ENCODE measurements around the gene RNF212. TPM values are rescaled to one million over a fixed set of nuclear protein-coding genes. Genes with fewer than 3 reads are reported as not detected.
"Not testable (repeated sequence)": the region's sequence is repeated elsewhere in the genome, so short reads cannot be mapped to it uniquely, and the experiment has no call there.

The RNF212 gene
- total and polyA plus RNA-seq, 7 experiments from 2014 or later: 1.8 to 6.7 (median 3.1) TPM

GRCh38 chr4:1053891-1054290, 59.5 kb downstream of the RNF212 start:
- DNase-seq; H3K9me3 ChIP-seq (ENCODE audit: control insufficient read depth in 2 of 3, low read length in 3 of 3); H3K36me3 Mint-ChIP-seq; H3K27ac ChIP-seq (ENCODE audit: low read depth, low read length); H3K27me3 ChIP-seq (ENCODE audit: control insufficient read depth in 2 of 2, insufficient read depth in 2 of 2, low read length in 2 of 2); H3K9me3 Mint-ChIP-seq; H3K27ac Mint-ChIP-seq; H3K4me3 ChIP-seq (ENCODE audit: low read length); CTCF ChIA-PET; ATAC-seq; H3K36me3 ChIP-seq (ENCODE audit: control insufficient read depth in 2 of 3, insufficient read depth in 3 of 3, low read length in 3 of 3); intact Hi-C loops (cut with micrococcal nuclease); H3K4me3 Mint-ChIP-seq: not testable (repeated sequence)
- Mint-ChIP-seq H3K27me3 (peaks cover 0 to 17% (median 5%) of the 10 kb centered on the region in 5 donors), H3K4me1 (peaks cover 8 to 17% (median 10%) of the 10 kb centered on the region in 7 donors)
- H3K4me1 ChIP-seq (ENCODE audit: control insufficient read depth in 2 of 2, insufficient read depth in 2 of 2, low read length in 2 of 2): peaks cover 13 to 14% of the 10 kb centered on the region in 2 donors
- POLR2A ChIA-PET: interaction anchor here (0.6 to 0.9 kb wide), 3 partner anchors 14 to 293 kb away, joined by 3 to 4 read pairs (median 3); partner anchors contain the start of gene UVSSA

DNA sequence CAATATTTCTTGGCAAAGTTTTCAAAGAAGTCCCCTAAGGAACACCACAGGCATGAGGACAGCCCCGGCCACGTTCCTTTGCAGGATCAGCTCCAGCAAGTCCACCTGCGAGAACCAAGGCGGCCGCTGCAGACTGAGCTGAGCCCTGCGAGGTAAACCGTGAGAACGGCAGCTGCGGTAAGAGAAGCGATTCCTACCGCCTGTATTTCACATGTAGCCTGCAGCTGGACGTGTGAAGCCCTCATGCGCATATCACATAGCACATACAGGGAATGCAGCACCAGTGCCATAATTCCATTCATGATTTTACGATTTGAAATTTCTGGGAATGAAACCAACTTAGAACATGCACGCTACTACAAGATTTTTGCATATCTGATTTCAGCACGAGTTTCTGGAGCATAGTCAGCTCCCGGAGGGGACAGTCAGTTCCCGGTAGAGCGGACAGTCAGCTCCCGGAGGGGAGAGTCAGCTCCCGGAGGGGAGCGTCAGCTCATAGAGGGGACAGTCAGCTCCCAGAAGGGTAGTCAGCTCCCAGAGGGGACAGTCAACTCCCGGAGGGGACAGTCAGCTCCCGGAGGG, 60.2 kb downstream of the RNF212 start:
- CTCF ChIA-PET: no interaction called here
- no peak for ATAC-seq
- H3K27ac Mint-ChIP-seq: peak overlapping the region in 5 of 9 donors; percentile 28 to 88 (median 70)
- H3K4me3 Mint-ChIP-seq: peak overlapping the region in 3 of 10 donors; percentile 10 to 59 (median 54)
- H3K9me3 ChIP-seq (ENCODE audit: control insufficient read depth in 2 of 3, low read length in 3 of 3): no peaks in the 10 kb centered on the region
- H3K4me3 ChIP-seq (ENCODE audit: low read length): no peak overlapping the region
- peaks cover 8 to 17% (median 10%) of the 10 kb centered on the region in 7 donors for H3K4me1 Mint-ChIP-seq
- H3K36me3 ChIP-seq (ENCODE audit: control insufficient read depth in 2 of 3, insufficient read depth in 3 of 3, low read length in 3 of 3): no peaks in the 10 kb centered on the region
- H3K9me3 Mint-ChIP-seq: peaks cover 0 to 9% (median 0%) of the 10 kb centered on the region in 11 donors
- intact Hi-C loops (cut with micrococcal nuclease): no loop called here
- DNase-seq: no peak
- H3K36me3 Mint-ChIP-seq: peaks cover 0 to 7% (median 4%) of the 10 kb centered on the region in 5 donors
- peaks cover 4 to 20% (median 9%) of the 10 kb centered on the region in 5 donors for H3K27me3 Mint-ChIP-seq
- POLR2A ChIA-PET: interaction anchor here (0.6 to 0.9 kb wide), 2 partner anchors 44 to 66 kb away, joined by 3 to 4 read pairs; no protein-coding TSS in a partner anchor
- H3K27me3 ChIP-seq (ENCODE audit: control insufficient read depth in 2 of 2, insufficient read depth in 2 of 2, low read length in 2 of 2): no peaks in the 10 kb centered on the region
- H3K4me1 ChIP-seq (ENCODE audit: control insufficient read depth in 2 of 2, insufficient read depth in 2 of 2, low read length in 2 of 2): peaks cover 13 to 14% of the 10 kb centered on the region in 2 donors
- no peak overlapping the region for H3K27ac ChIP-seq (ENCODE audit: low read depth, low read length)

DNA sequence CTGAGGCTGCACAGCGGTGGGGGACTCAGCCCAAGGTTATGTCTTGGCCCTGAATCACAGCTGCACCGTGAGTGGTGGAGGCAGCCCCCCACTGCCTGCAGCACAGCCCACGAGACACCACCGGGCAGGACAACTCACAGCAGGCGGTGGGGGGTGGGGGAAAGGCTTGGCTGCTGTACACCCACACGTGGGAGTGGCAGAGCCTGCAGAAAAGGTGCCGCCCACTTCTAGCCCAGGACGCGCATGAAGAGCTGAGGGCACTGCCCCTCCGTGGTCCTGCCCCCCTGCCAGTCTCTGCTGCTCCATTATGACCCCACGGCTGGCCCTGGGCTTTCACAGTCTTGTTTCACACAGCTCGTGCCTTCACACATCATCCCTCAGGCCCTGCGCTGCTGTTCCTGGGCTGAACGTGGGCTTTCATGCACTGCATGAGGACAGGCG, 61.1 kb downstream of the RNF212 start:
- Mint-ChIP-seq H3K36me3 (peaks cover 0 to 7% (median 4%) of the 10 kb centered on the region in 5 donors), H3K9me3 (peaks cover 0 to 9% (median 0%) of the 10 kb centered on the region in 11 donors), H3K4me1 (peaks cover 8 to 17% (median 10%) of the 10 kb centered on the region in 7 donors), H3K27ac (peak overlapping the region in 1 of 9 donors; percentile 28), H3K4me3 (no peak overlapping the region), H3K27me3 (peaks cover 11 to 28% (median 16%) of the 10 kb centered on the region in 5 donors)
- no peaks in the 10 kb centered on the region for H3K9me3 ChIP-seq (ENCODE audit: control insufficient read depth in 2 of 3, low read length in 3 of 3)
- DNase-seq (no peak), ATAC-seq (no peak)
- ChIA-PET POLR2A (no interaction called here), CTCF (no interaction called here)
- intact Hi-C loops (cut with micrococcal nuclease): no loop called here
- H3K4me3 ChIP-seq (ENCODE audit: low read length): no peak overlapping the region
- H3K27me3 ChIP-seq (ENCODE audit: control insufficient read depth in 2 of 2, insufficient read depth in 2 of 2, low read length in 2 of 2): no peaks in the 10 kb centered on the region
- peaks cover 13 to 14% of the 10 kb centered on the region in 2 donors for H3K4me1 ChIP-seq (ENCODE audit: control insufficient read depth in 2 of 2, insufficient read depth in 2 of 2, low read length in 2 of 2)
- no peaks in the 10 kb centered on the region for H3K36me3 ChIP-seq (ENCODE audit: control insufficient read depth in 2 of 3, insufficient read depth in 3 of 3, low read length in 3 of 3)
- H3K27ac ChIP-seq (ENCODE audit: low read depth, low read length): no peak overlapping the region

- H3K9me3 Mint-ChIP-seq: peaks cover 0 to 9% (median 2%) of the 10 kb centered on the region in 11 donors
- peaks cover 16 to 32% (median 21%) of the 10 kb centered on the region in 5 donors for H3K27me3 Mint-ChIP-seq
- H3K9me3 ChIP-seq (ENCODE audit: control insufficient read depth in 2 of 3, low read length in 3 of 3): no peaks in the 10 kb centered on the region
- H3K4me1 Mint-ChIP-seq: peaks cover 7 to 18% (median 9%) of the 10 kb centered on the region in 7 donors
- DNase-seq (no peak), ATAC-seq (no peak)
- H3K27ac ChIP-seq (ENCODE audit: low read depth, low read length): no peak overlapping the region
- ChIA-PET POLR2A (no interaction called here), CTCF (no interaction called here)
- no peak overlapping the region for H3K4me3 ChIP-seq (ENCODE audit: low read length)
- peak overlapping the region in 1 of 10 donors; percentile 52 for H3K4me3 Mint-ChIP-seq
- no peaks in the 10 kb centered on the region for H3K27me3 ChIP-seq (ENCODE audit: control insufficient read depth in 2 of 2, insufficient read depth in 2 of 2, low read length in 2 of 2)
- H3K36me3 Mint-ChIP-seq: peaks cover 0 to 7% (median 4%) of the 10 kb centered on the region in 5 donors
- intact Hi-C loops (cut with micrococcal nuclease): no loop called here
- H3K27ac Mint-ChIP-seq: peak overlapping the region in 2 of 9 donors; percentile 28 to 73
- no peaks in the 10 kb centered on the region for H3K36me3 ChIP-seq (ENCODE audit: control insufficient read depth in 2 of 3, insufficient read depth in 3 of 3, low read length in 3 of 3)
- peaks cover 10% of the 10 kb centered on the region in 2 donors for H3K4me1 ChIP-seq (ENCODE audit: control insufficient read depth in 2 of 2, insufficient read depth in 2 of 2, low read length in 2 of 2)
These were observed 61.9 kb downstream of the RNF212 start for GRCh38 chr4:1051472-1051871.

DNA sequence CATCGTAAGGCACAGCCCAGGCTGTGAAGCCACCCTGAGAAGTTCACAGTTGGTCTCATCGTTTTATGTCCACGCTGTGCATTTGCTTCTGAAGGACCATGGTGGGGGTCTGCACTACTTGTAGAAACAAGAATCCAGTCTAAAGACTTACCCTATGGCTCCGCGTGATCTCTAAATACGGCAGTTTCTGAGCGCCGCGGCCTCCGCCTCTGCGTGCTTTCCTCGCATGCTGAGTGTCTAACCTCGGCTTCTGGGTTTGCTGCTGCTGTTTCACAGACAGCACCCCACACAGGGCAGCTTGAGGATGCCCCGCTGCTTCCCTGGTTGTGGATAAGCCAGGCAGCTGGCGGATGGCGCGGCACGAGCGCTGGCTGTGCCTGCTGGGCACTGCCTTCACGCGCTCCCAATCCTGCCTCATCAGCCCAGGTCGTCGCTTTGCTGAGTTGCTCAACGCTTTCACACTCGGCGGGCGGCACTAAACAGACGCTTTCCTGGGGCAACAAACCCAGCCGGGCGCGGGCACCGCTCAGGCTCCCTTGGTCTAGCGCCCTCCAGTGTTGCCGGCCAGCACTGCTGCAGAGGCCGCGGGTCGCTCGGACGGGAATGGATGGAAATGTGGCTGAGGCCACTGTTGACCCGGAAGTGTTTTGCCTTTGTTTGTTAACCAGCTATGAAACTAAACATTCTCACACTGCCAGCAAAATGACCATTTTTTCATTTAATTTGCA, 62.7 kb downstream of the RNF212 start:
- H3K27me3 Mint-ChIP-seq: peaks cover 17 to 28% (median 22%) of the 10 kb centered on the region in 5 donors
- DNase-seq: no peak
- intact Hi-C loops (cut with micrococcal nuclease): no loop called here
- POLR2A ChIA-PET: no interaction called here
- H3K36me3 Mint-ChIP-seq: peaks cover 0 to 7% (median 4%) of the 10 kb centered on the region in 5 donors
- peaks cover 0 to 9% (median 2%) of the 10 kb centered on the region in 11 donors for H3K9me3 Mint-ChIP-seq
- Histone ChIP-seq H3K27me3 (ENCODE audit: control insufficient read depth in 2 of 2, insufficient read depth in 2 of 2, low read length in 2 of 2) (no peaks in the 10 kb centered on the region), H3K36me3 (ENCODE audit: control insufficient read depth in 2 of 3, insufficient read depth in 3 of 3, low read length in 3 of 3) (no peaks in the 10 kb centered on the region), H3K27ac (ENCODE audit: low read depth, low read length) (no peak overlapping the region), H3K4me1 (ENCODE audit: control insufficient read depth in 2 of 2, insufficient read depth in 2 of 2, low read length in 2 of 2) (peaks cover 5% of the 10 kb centered on the region in 2 donors), H3K9me3 (ENCODE audit: control insufficient read depth in 2 of 3, low read length in 3 of 3) (no peaks in the 10 kb centered on the region), H3K4me3 (ENCODE audit: low read length) (no peak overlapping the region)
- H3K27ac Mint-ChIP-seq: no peak overlapping the region
- CTCF ChIA-PET: no interaction called here
- no peak overlapping the region for H3K4me3 Mint-ChIP-seq
- peaks cover 0 to 10% (median 3%) of the 10 kb centered on the region in 7 donors for H3K4me1 Mint-ChIP-seq
- no peak for ATAC-seq

GRCh38 chr4:1049591-1049905, 63.8 kb downstream of the RNF212 start:
- no peaks in the 10 kb centered on the region for H3K27me3 ChIP-seq (ENCODE audit: control insufficient read depth in 2 of 2, insufficient read depth in 2 of 2, low read length in 2 of 2)
- POLR2A ChIA-PET: no interaction called here
- no peak overlapping the region for H3K4me3 ChIP-seq (ENCODE audit: low read length)
- H3K27me3 Mint-ChIP-seq: peaks cover 17 to 39% (median 30%) of the 10 kb centered on the region in 5 donors
- peaks cover 0 to 7% (median 4%) of the 10 kb centered on the region in 5 donors for H3K36me3 Mint-ChIP-seq
- DNase-seq (no peak), ATAC-seq (no peak)
- no peaks in the 10 kb centered on the region for H3K4me1 ChIP-seq (ENCODE audit: control insufficient read depth in 2 of 2, insufficient read depth in 2 of 2, low read length in 2 of 2)
- intact Hi-C loops (cut with micrococcal nuclease): no loop called here
- H3K9me3 ChIP-seq (ENCODE audit: control insufficient read depth in 2 of 3, low read length in 3 of 3): no peaks in the 10 kb centered on the region
- no peak overlapping the region for H3K27ac ChIP-seq (ENCODE audit: low read depth, low read length)
- no peak overlapping the region for H3K4me3 Mint-ChIP-seq
- H3K27ac Mint-ChIP-seq: no peak overlapping the region
- CTCF ChIA-PET: no interaction called here
- H3K36me3 ChIP-seq (ENCODE audit: control insufficient read depth in 2 of 3, insufficient read depth in 3 of 3, low read length in 3 of 3): no peaks in the 10 kb centered on the region
- peaks cover 0 to 7% (median 3%) of the 10 kb centered on the region in 7 donors for H3K4me1 Mint-ChIP-seq
- H3K9me3 Mint-ChIP-seq: peaks cover 0 to 9% (median 2%) of the 10 kb centered on the region in 11 donors

Measured in naive thymus-derived CD4-positive, alpha-beta T cell (primary cell).